ENCODE data around the gene WAS. TPM values are rescaled to one million over a fixed set of nuclear protein-coding genes. Genes with fewer than 3 reads are reported as not detected.

Gene WAS
- total RNA-seq, 1 experiment from 2014 or later, result 0.79 TPM

DNA sequence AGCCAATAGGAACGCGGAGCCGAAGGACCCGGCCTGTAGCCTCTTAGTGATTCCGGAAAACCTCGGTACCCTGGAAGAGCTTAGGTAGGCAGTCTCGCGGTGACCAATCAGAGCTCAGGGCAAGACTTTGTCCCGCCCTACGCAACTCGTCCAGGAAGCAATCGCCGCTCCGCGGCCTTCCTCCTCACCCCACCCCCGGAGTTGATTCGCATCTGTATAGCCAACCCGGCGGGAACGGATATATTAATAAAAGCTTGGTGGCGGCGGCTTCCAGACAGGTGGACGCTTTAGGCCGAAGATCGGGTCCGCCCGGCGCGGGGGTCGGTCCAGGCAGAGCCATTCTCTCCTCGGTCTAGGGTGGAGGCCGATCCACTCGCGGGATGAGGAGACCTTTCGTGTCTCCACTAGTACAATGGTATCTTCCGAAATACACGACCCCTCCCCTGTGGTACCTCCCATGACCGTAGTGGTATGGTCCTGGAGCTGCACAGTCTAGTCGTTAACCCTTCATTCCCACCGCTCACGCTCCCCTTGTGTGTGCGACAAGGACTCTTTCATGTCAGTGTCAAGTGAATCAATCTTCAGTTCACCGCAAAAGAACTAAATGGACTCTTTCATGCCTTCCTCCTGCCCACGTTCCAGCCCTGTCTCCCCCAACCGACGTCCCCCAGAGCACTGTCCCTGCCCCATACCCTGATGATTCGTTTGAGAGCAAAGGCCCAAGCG, 53.8 kb downstream of the WAS start (continued):
- TF ChIP-seq, protein P1, sequence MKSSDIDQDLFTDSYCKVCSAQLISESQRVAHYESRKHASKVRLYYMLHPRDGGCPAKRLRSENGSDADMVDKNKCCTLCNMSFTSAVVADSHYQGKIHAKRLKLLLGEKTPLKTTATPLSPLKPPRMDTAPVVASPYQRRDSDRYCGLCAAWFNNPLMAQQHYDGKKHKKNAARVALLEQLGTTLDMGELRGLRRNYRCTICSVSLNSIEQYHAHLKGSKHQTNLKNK (CRISPR knock-in tag; IDR thresholded peaks at IDR 0.05), result no peak

DNA sequence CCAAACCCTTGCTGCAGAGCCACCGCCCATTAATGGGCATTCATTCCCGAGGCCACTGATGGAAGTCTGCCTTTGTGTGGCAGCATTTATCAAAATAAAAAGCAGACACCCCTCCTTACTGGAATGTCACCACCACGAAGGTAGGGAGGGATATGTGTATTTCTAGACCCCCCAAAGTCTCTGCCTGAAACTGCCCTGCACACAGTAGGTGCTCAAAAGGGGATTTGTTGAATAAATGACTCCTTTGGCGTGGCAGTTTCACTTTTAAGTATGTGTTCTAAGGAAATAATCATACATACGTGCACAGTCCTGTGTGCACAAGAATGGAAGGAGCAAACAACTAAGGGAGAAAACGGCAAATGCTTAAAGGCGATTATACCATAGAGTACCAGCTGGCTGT, 54.3 kb downstream of the WAS start:
- Mint-ChIP-seq H3K9me3 (0 out of 2 replicates have a peak, but pooled peaks cover 4% of the 10 kb centered on the region), H3K27ac (peak overlapping the region; percentile 99), H3K36me3 (no peaks in the 10 kb centered on the region), H3K27me3 (ENCODE audit: low read depth) (no peaks in the 10 kb centered on the region), H3K4me1 (peaks cover 9% of the 10 kb centered on the region), H3K4me3 (peak overlapping the region; percentile 96)
- ATAC-seq (no peak), DNase-seq (ENCODE audit: low spot score) (no peak)
- POLR2A ChIA-PET, result interaction anchor here (1.4 kb wide), 1 partner anchor 62 kb away, joined by 4 read pairs; no protein-coding TSS in a partner anchor
- CTCF ChIA-PET, result interaction anchor here (2.1 kb wide), 1 partner anchor 90 kb away, joined by 7 read pairs; no protein-coding TSS in a partner anchor
- TF ChIP-seq, protein P2, sequence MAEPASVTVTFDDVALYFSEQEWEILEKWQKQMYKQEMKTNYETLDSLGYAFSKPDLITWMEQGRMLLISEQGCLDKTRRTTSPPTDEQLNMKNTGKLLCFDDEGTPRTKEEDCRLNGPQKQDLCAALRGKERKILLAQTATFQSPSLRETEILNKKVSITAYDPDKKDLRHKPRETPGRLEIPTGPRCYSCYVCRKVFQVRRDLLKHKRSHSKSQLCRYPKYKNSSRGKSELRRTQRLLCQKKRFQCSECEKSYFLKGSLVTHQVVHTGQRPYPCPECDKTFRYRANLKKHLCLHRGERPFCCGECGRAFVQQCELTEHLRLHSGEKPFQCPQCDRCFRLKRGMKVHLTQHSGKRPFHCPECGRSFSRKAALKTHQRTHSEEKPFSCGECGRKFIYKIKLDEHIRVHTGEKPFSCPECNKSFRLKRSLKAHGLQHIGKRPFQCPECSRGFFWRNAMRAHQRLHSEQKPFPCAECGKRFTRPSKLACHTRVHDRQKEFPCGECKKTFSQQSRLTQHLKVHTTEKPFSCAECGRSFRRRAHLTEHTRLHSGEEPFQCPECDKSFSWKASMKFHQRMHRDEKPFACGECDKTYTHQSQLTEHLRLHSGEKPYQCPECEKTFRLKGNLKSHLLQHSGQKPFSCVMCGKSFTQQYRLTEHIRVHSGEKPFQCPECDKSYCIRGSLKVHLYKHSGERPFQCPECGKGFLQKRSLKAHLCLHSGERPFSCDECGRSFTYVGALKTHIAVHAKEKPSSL (CRISPR knock-in tag; conservative IDR thresholded peaks at IDR 0.05), result no peak
- TF ChIP-seq, protein P3, sequence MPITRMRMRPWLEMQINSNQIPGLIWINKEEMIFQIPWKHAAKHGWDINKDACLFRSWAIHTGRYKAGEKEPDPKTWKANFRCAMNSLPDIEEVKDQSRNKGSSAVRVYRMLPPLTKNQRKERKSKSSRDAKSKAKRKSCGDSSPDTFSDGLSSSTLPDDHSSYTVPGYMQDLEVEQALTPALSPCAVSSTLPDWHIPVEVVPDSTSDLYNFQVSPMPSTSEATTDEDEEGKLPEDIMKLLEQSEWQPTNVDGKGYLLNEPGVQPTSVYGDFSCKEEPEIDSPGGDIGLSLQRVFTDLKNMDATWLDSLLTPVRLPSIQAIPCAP (CRISPR knock-in tag; IDR thresholded peaks at IDR 0.05), result no peak
- TF ChIP-seq, protein P4, sequence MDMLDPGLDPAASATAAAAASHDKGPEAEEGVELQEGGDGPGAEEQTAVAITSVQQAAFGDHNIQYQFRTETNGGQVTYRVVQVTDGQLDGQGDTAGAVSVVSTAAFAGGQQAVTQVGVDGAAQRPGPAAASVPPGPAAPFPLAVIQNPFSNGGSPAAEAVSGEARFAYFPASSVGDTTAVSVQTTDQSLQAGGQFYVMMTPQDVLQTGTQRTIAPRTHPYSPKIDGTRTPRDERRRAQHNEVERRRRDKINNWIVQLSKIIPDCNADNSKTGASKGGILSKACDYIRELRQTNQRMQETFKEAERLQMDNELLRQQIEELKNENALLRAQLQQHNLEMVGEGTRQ (CRISPR knock-in tag; IDR thresholded peaks at IDR 0.05), result no peak
- TF ChIP-seq EMX1 (CRISPR knock-in tag; IDR thresholded peaks at IDR 0.05), result no peak

Other genes starting within 250 kb of the WAS start
- 30.9 to 50.6 TPM (median 34.6 TPM) in 3 replicates for gene SLC38A5, start 213.5 kb upstream of the WAS start, total RNA-seq (2021)
- 50.2 to 54.5 TPM (median 53.9 TPM) in 3 replicates for gene FTSJ1, start 207.6 kb upstream of the WAS start, total RNA-seq (2021)
- 16.4 to 19.7 TPM (median 16.9 TPM) in 3 replicates for gene PORCN, start 174.8 kb upstream of the WAS start, total RNA-seq (2021)
- 129 to 145 TPM (median 138 TPM) in 3 replicates for gene EBP, start 162.0 kb upstream of the WAS start, total RNA-seq (2021)
- 7.5 to 10.2 TPM (median 9.9 TPM) in 3 replicates for gene TBC1D25, start 144.1 kb upstream of the WAS start, total RNA-seq (2021)
- 97.7 to 148 TPM (median 99.6 TPM) in 3 replicates for gene RBM3, start 109.3 kb upstream of the WAS start, total RNA-seq (2021)
- 28.0 to 37.4 TPM (median 30.4 TPM) in 3 replicates for gene WDR13, start 86.3 kb upstream of the WAS start, total RNA-seq (2021)
- gene SUV39H1, start 12.9 kb downstream of the WAS start, total RNA-seq (2021), result 14.2 to 16.5 TPM (median 16.4 TPM) in 3 replicates
- gene GLOD5, start 77.9 kb downstream of the WAS start, total RNA-seq (2021), result 0.27 TPM in 1 of 3 replicates, not detected in the others
- 0.25 to 0.27 TPM (median 0.26 TPM) in 3 replicates for gene GATA1, start 102.8 kb downstream of the WAS start, total RNA-seq (2021)
- 58.5 to 60.3 TPM (median 59.2 TPM) in 3 replicates for gene HDAC6, start 118.3 kb downstream of the WAS start, total RNA-seq (2021)
- not detected in 3 replicates for gene ERAS, start 142.7 kb downstream of the WAS start, total RNA-seq (2021)
- 7.4 to 8.0 TPM (median 7.5 TPM) in 3 replicates for gene PCSK1N, start 151.8 kb downstream of the WAS start, total RNA-seq (2021)
- 99.6 to 120 TPM (median 114 TPM) in 3 replicates for gene TIMM17B, start 214.0 kb downstream of the WAS start, total RNA-seq (2021)
- gene PQBP1, start 214.1 kb downstream of the WAS start, total RNA-seq (2021), result 79.4 to 81.2 TPM (median 81.2 TPM) in 3 replicates
- gene SLC35A2, start 227.8 kb downstream of the WAS start, total RNA-seq (2021), result 18.0 to 21.0 TPM (median 20.2 TPM) in 3 replicates
- 146 to 184 TPM (median 182 TPM) in 3 replicates for gene PIM2, start 235.2 kb downstream of the WAS start, total RNA-seq (2021)

Data from WTC11 (cell line).